Measurements from ENCODE around the gene PLXNC1.

The PLXNC1 gene

DNA sequence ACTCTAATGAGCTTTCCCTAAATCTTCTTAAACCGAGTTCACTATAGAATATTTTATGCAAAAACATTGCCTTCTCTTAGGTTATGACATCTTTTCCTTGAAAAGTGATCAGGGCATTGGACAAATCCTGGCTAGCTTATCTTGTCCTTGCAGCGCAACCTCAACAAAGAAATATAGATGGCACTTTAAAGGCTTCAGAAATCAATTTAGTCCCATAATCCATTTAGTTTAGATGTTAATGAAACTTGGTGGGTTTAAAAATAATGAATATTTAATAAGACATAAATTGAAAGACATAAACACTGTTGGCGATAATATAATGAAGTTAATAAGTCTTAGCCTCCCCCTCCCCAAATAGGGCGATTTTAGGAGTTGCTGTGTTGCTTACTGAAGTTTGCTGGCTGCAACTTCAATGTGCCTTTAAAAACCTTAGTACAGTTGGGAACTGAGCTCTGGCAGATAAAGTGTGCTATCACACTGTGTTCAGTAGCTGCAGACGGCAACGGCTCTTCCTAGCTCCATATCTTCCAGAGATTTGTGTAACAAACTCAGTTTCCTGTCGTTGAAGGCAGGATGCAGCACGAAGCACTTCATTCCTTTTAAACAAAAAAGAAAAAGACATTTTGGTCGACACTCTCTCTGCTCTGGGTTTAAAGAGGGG, 19.5 kb downstream of the PLXNC1 start:
- no peak for DNase-seq (ENCODE audit: low spot score)
- TF ChIP-seq, protein P1, sequence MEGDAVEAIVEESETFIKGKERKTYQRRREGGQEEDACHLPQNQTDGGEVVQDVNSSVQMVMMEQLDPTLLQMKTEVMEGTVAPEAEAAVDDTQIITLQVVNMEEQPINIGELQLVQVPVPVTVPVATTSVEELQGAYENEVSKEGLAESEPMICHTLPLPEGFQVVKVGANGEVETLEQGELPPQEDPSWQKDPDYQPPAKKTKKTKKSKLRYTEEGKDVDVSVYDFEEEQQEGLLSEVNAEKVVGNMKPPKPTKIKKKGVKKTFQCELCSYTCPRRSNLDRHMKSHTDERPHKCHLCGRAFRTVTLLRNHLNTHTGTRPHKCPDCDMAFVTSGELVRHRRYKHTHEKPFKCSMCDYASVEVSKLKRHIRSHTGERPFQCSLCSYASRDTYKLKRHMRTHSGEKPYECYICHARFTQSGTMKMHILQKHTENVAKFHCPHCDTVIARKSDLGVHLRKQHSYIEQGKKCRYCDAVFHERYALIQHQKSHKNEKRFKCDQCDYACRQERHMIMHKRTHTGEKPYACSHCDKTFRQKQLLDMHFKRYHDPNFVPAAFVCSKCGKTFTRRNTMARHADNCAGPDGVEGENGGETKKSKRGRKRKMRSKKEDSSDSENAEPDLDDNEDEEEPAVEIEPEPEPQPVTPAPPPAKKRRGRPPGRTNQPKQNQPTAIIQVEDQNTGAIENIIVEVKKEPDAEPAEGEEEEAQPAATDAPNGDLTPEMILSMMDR (IDR thresholded peaks at IDR 0.05; ENCODE audit: extremely low read depth, insufficient read depth, missing control alignments) = no peak

GRCh38 chr12:94169495-94169894, 21.1 kb downstream of the PLXNC1 start:
- DNase-seq (ENCODE audit: low spot score) = no peak
- TF ChIP-seq, protein P1 (IDR thresholded peaks at IDR 0.05; ENCODE audit: extremely low read depth, insufficient read depth, missing control alignments) = no peak
- in situ Hi-C loops (cut with MboI; ENCODE audit: low pct_unique_long_range_greater_than_20kb, low sequenced_read_pairs, unreplicated experiment) = no loop called here

More for the DNA sequence above, 19.5 kb downstream of the PLXNC1 start:
- in situ Hi-C loops (cut with MboI; ENCODE audit: low pct_unique_long_range_greater_than_20kb, low sequenced_read_pairs, unreplicated experiment) = no loop called here

DNA sequence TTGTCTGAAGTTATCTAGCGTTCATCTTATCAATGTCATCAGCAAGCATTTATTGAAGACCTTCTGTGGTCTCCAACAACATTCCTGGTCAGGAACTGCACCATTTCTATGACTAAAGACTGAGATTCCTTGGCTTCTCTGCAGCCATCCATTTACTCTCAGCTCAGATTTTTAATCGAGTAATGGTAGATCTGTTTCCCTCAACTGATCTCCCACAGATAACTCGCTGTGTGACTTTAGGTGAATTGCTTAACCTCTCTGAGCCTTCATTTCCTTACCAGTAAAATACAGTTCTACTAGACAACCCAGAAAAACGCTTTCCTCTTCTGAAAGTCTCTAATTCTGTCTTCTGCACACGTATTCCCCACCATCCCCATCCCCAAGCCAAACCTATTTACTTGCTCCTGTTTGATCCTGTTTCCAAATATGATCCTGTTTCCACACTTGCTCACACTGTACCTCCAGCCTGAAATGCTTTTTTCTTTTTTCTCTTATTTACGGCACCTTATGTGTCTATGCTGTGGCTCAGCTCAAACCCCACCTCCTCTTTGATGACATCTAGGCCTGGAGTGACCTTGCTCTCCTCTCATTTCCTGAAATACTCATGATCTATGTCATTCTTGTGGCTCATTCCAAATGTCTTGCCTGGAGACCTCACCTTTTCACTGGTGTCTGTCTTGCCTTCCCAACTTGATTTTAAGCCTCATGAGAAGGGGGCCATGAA, 21.8 kb downstream of the PLXNC1 start:
- TF ChIP-seq, protein P1 (IDR thresholded peaks at IDR 0.05; ENCODE audit: extremely low read depth, insufficient read depth, missing control alignments) = no peak
- in situ Hi-C loops (cut with MboI; ENCODE audit: low pct_unique_long_range_greater_than_20kb, low sequenced_read_pairs, unreplicated experiment) = no loop called here
- DNase-seq (ENCODE audit: low spot score) = no peak

GRCh38 chr12:94170690-94171594, 22.6 kb downstream of the PLXNC1 start:
- TF ChIP-seq, protein P1 (IDR thresholded peaks at IDR 0.05; ENCODE audit: extremely low read depth, insufficient read depth, missing control alignments) = no peak
- in situ Hi-C loops (cut with MboI; ENCODE audit: low pct_unique_long_range_greater_than_20kb, low sequenced_read_pairs, unreplicated experiment) = no loop called here
- no peak for DNase-seq (ENCODE audit: low spot score)

DNA sequence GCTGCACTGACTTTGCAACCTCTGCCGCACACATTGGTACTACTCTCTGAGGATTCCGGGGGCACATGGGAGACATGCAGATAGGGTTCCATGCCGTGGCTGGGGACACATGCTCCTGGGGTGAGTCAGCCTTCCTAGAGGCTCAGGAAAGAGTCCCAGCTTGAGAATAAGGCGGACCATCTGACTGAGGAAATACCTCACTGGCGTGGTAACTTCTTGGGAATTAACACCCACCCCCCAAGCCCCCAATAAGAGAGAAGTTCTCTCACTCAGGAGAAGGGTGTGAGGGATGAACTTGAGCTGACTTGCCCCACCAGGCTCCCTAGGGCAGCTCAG, 23.2 kb downstream of the PLXNC1 start:
- TF ChIP-seq, protein P1 (IDR thresholded peaks at IDR 0.05; ENCODE audit: extremely low read depth, insufficient read depth, missing control alignments) = no peak
- in situ Hi-C loops (cut with MboI; ENCODE audit: low pct_unique_long_range_greater_than_20kb, low sequenced_read_pairs, unreplicated experiment) = no loop called here
- no peak for DNase-seq (ENCODE audit: low spot score)

GRCh38 chr12:94172031-94172430, 23.7 kb downstream of the PLXNC1 start:
- in situ Hi-C loops (cut with MboI; ENCODE audit: low pct_unique_long_range_greater_than_20kb, low sequenced_read_pairs, unreplicated experiment) = no loop called here
- TF ChIP-seq, protein P1 (IDR thresholded peaks at IDR 0.05; ENCODE audit: extremely low read depth, insufficient read depth, missing control alignments) = no peak
- DNase-seq (ENCODE audit: low spot score) = no peak
